Measurements from ENCODE around the gene PRR23B.
"Not testable (repeated sequence)": the region's sequence is repeated elsewhere in the genome, so short reads cannot be mapped to it uniquely, and the experiment has no call there.

The PRR23B gene

GRCh38 chr3:139020868-139021234 is at the start of gene PRR23B:
TSS of gene PRR23B (minus strand) at chr3:139020926. CDS start at chr3:139020661, 265 bp downstream.
- DNase-seq (ENCODE audit: low read depth), result no peak

- DNase-seq (ENCODE audit: low read depth), result no peak
These were observed 42.2 kb upstream of the PRR23B start for GRCh38 chr3:139062918-139063317.

DNA sequence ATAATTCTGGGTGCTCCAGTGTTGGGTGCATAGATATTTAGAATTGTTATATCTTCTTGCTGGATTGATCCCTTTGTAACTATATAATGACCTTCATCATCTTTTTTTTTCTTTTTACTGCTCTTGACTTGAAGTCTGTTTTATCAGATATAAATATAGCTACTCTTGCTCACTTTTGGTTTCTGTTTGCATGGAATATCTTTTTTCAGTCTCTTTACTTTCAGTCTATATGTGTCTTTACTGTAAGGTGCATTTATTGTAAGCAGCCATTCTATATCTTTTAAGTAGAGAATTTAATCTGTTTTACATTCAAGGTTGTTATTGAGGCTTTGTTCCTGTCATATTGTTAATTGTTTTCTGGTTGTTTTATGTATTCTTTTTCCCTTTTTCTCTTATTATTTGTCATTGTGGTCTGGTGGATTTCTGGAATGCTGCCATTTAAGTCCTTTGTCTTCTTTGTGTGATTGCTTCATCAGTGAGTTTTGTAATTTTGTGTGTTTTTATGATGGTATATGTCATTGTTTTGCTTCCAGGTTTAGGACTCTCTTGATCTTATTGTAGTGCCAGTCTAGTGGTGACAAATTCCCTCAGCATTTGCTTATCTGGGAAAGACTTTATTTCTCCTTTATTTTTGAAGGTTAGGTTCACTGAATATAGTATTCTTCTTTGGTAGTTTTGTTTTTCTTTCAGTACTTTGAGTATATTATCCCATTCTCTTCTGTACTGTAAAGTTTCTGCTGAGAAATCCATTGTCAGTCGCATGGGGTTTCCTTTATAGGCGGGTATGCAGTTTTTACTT is 32.3 kb upstream of the PRR23B start:
- DNase-seq (ENCODE audit: low read depth), result no peak

DNA sequence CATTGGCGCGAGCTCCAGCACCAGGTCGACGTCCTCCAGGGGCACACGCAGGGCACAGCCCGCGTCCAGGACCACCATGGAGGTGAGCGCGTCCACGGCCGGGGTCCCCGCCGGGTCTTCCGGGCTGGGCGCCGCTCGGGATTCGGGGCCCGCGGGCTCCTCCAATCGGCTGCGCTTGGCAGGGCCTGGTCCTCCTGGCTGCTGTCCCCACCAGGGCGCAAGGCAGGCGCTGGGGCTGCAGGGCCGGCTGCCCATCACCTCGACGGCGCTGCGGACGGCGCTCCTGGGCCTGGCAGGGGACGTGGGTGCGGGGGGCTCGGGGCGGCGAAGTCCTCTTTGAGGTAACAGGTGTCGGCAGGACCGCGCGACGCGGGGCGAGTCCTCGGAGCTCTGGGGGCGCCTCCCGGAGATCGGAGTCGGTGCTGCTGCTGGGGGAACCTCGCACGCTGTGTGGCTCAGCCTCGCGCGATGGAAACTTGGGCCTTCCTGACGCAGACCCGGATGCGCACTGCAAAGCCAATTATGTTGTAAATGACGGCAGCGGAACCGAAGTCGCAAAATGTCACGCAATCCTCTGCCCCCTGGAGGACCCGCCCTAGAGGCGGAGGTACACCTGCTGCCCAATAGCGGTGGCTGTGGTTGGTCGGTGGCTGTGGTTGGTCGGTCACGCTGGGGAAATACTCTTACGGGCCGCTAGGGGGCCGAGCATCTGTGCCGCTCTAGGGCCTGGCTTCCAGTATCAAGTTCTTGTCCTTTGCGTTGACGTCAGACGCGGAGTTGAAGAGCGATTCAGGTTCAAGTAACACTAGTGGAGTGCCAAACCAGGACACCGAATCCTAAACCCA is 23.9 kb upstream of the PRR23B start, which contains the start of gene PRR23C:
TSS of gene PRR23C (minus strand) at position 527 of the 845 bp plus-strand sequence. CDS start at position 255, 272 bp downstream.
- no peak for DNase-seq (ENCODE audit: low read depth)

DNA sequence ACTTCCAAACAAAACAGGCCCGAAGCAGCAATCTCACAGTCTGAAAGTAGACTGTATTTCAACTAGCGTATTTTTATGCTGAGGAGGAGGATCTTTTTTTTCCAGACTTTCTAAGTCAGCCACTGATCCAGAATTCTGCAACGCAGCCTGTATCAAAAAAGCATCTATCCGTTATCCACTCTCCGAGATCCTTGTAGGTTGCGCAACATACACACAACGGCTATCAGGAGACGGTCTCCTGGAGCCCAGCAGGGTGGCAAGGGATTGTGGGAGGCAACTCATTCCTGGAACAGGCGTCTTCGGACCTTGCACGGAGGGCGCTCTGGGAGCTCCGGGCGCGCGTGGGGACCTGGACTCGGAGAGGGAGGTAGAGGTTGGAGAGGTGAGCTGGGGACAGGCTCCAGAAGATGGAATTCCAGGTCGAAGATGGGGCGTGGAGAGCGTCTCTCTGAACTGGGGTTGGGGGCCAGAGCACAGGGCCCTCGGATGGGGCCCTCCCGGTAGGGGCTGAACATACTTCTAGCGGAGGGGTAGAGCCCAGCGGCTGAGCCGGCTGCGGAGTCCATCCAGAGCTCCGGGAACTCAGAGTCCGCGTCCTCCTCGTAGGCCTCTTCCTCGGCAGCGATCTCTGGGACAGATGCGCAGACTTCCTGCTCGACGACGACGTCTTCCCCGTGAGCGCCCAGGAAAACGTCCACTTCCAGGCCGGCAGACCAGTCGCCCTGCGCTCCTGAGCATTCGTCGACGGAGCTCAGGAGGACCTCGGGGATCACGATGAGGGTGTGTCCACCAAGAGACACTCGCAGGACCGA is 23.0 kb upstream of the PRR23B start:
- DNase-seq (ENCODE audit: low read depth), result no peak

GRCh38 chr3:139037478-139037877 is 16.8 kb upstream of the PRR23B start:
- DNase-seq (ENCODE audit: low read depth), result no peak

- no peak for DNase-seq (ENCODE audit: low read depth)
These were observed 11.7 kb upstream of the PRR23B start for GRCh38 chr3:139032326-139033002.

GRCh38 chr3:139030576-139030975 is 9.8 kb upstream of the PRR23B start:
- not testable (repeated sequence) for DNase-seq (ENCODE audit: low read depth)

GRCh38 chr3:139024968-139025367 is 4.2 kb upstream of the PRR23B start:
- no peak for DNase-seq (ENCODE audit: low read depth)

DNA sequence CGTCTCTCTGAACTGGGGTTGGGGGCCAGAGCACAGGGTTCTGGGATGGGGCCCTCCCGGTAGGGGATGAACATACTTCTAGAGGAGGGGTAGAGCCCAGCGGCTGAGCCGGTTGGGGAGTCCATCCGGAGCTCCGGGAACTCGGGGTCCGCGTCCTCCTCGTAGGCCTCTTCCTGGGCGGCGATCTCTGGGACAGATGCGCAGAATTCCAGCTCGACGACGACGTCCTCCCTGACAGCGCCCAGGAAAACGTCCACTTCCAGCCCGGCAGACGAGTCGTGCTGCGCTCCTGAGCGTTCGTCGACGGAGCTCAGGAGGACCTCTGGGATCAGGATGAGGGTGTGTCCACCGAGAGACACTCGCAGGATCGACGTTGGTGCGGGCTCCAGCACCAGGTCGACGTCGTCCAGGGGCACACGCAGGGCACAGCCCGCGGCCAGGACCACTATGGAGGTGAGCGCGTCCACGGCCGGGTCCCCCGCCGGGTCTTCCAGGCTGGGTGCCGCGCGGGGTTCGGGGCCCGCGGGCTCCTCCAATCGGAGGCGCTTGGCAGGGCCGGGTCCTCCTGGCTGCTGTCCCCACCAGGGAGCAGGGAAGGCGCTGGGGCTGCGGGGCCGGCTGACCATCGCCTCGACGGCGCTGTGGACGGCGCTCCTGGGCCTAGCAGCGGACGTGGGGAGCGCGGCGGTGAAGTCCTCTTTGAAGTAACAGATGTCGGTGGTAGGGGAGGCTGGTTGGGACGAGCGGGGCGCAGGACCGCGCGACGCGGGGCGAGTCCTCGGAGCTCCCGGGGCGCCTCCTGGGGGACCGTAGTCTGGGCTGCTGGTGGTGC is 474 bp downstream of the PRR23B start:
- DNase-seq (ENCODE audit: low read depth), result no peak

DNA sequence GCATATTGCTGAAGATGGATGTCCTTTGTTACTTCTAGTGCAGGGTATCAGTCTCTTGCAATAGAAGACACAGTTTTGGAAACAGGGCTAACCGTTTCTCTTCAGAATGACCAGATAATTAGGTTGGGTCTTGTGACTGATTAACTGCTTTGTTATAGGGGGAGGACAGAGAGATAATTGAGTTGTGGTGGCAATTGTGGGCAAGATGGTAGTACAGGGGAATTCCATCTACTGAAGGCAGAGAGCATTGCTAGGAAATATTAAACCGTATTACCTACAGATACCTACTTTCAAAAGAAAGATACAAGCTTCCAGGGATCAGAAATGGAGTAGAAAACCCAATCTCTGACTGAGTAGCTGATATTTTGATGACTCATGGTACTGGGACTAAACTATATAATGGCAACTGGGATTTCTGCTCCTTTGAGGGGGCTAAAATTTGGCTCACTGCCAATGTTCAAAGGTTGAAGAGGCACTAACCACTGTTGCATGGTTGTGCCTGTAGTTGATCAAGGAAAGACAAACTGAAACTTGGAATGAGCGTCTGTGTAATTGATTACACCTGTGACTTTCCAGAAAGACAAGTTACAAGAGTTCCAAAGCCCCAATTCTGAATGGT is 4.2 kb downstream of the PRR23B start:
- DNase-seq (ENCODE audit: low read depth), result no peak

DNA sequence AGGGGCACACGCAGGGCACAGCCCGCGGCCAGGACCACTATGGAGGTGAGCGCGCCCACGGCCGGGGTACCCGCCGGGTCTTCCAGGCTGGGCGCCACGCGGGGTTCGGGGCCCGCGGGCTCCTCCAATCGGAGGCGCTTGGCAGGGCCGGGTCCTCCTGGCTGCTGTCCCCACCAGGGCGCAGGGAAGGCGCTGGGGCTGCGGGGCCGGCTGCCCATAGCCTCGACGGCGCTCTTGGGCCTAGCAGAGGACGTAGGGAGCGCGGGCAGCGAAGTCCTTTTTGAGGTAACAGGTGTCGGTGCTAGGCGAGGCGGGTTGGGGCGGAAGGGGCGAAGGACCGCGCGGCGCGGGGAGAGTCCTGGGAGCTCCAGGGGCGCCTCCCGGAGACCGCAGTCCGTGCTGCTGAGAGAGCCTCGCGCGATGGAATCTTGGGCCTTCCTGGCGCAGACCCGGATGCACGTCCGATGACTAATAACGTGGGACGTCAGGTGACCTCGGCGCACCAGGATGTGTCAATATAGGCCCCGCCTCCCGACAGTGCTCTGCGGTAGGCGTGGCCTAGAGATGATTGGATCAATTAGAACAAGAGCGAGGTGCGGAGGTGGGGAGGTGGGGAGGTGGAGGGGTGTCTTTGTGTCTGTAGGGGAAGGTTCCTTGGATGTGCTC is 14.5 kb downstream of the PRR23B start, which contains the start of gene PRR23A:
TSS of gene PRR23A (minus strand) at position 218 of the 666 bp plus-strand sequence. CDS start at position 218, 0 bp downstream.
- no peak for DNase-seq (ENCODE audit: low read depth)

DNA sequence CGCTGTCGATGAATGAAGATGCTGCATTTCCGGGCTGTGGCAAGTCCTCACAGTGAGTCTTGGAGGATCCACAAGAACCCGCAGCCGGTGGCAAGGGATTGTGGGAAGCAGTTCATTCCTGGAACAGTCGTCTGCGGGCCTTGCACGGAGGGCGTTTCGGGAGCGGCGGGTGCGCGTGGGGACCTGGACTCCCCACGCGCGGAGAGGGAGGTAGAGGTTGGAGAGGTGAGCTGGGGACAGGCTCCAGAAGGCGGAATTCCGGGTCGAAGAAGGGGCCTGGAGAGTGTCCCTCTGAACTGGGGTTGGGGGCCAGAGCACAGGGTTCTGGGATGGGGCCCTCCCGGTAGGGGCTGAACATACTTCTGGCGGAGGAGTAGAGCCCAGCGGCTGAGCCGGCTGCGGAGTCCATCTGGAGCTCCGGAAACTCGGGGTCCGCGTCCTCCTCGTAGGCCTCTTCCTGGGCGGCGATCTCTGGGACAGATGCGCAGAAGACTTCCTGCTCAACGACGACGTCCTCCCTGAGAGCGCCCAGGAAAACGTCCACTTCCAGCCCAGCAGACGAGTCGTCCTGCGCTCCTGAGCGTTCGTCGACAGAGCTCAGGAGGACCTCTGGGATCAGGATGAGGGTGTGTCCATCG is 15.3 kb downstream of the PRR23B start:
- no peak for DNase-seq (ENCODE audit: low read depth)

- no peak for DNase-seq (ENCODE audit: low read depth)
These were observed 25.0 kb downstream of the PRR23B start for GRCh38 chr3:138995706-138996105.

DNA sequence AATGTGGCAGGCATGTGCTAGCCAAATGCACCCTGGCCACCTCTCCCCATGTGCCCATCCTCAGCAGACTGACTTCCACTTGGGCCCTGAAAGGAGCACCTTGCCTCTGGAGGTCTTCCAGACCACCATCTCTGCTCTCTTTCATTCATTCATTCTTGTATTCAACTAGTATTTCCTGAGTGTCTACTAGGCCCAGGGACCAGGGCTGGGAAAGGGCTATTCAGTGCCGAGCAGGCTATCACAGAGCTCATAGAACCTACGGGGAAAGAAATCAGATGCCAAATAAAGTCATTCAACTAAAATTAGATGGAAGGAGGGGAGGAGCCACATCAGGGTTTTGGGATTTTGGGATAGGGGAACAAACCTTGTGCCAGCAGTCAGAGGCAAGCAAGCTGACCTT is 33.5 kb downstream of the PRR23B start:
- no peak for DNase-seq (ENCODE audit: low read depth)

DNA sequence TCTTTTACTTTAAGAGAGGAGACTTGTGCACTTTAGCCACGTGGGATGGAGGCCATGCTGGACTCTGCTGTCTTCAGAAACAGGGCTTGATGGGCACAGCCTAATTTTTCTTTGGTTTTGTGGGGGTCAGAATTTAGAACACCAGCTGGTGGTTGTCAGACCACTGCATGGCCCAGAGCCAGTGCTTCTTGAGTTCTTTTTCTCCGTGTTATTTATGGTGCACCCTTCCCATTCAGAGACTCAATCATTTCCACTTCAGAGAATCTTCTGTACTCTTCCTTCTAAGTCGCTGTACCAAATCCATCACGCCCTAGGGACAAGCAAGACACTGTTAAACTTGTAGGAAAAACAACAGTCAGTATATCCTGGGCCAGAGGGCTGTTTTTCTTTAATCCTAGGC is 34.8 kb downstream of the PRR23B start:
- DNase-seq (ENCODE audit: low read depth), result no peak

DNA sequence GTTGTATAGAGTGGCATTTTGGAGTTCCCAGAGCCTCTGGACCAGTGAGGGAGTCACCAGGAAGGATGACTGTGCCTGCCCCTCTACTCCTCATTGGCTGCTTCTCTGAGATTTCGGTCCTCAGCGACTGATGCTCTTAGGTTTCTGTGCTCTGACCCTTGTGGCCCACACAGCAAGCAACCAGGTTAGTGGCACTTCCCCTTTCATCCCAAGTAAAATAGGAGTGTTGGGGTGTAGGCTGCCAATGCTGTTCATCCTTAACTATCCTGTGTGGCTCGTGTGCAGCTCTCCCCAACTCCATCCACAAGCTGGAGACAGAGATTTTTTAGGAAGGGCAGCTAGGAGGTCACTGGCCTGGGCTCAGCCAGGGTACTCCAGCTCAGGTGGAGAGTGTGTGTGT is 35.9 kb downstream of the PRR23B start:
- no peak for DNase-seq (ENCODE audit: low read depth)

DNA sequence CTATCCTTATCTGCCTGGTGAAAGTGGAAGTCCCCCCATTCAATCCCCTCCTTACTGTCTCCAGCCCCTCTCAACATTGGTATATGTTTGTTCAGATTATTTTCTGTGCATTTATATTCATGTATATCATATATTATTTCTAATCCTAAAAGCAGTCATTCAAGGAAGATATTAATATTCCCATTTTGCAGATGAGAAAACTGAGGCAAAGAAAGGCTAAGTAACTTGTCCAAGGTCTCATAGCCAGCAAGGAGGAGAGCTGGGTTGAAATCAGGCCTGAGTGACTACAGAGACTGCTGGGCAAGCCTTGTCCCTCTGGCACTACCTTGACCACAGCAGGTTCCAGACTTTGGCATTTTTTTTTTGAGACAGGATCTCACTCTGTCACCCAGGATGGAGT is 44.7 kb downstream of the PRR23B start:
- no peak for DNase-seq (ENCODE audit: low read depth)

GRCh38 chr3:138975351-138975750 is 45.4 kb downstream of the PRR23B start:
- no peak for DNase-seq (ENCODE audit: low read depth)
